ENCODE results near the gene PIGM. TPM values are rescaled to one million over a fixed set of nuclear protein-coding genes. Genes with fewer than 3 reads are reported as not detected.

Gene PIGM
- total RNA-seq, 4 donors from 2014 or later: 3.3 to 6.5 (median 4.8) TPM

DNA sequence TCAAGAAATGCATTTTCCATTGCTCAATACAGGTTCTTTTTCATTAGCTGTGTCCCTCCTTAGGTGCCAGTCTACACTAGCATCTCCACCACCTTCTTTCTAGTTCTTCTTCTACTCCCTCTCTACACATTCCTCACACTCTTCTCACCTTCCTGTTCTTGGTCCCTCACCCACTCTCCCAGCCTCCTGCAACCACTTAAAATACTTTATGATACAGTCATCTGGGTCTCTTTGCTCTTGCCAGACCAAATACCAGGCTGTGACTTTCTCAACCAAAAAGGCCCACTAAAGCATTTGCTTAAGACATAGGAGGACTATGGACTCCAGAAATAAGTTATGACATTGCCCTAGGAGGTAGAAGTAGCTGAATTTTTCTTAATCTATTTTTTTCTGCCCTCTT lies 35.1 kb downstream of the PIGM start:
- no peak for DNase-seq (ENCODE audit: low spot score in 2 of 2)
- Histone ChIP-seq H3K4me3 (no peak overlapping the region), H3K27me3 (no peaks in the 10 kb centered on the region), H3K4me1 (peaks cover 2% of the 10 kb centered on the region), H3K27ac (no peak overlapping the region), H3K36me3 (no peaks in the 10 kb centered on the region), H3K9me3 (no peaks in the 10 kb centered on the region)
- TF ChIP-seq, protein P1, sequence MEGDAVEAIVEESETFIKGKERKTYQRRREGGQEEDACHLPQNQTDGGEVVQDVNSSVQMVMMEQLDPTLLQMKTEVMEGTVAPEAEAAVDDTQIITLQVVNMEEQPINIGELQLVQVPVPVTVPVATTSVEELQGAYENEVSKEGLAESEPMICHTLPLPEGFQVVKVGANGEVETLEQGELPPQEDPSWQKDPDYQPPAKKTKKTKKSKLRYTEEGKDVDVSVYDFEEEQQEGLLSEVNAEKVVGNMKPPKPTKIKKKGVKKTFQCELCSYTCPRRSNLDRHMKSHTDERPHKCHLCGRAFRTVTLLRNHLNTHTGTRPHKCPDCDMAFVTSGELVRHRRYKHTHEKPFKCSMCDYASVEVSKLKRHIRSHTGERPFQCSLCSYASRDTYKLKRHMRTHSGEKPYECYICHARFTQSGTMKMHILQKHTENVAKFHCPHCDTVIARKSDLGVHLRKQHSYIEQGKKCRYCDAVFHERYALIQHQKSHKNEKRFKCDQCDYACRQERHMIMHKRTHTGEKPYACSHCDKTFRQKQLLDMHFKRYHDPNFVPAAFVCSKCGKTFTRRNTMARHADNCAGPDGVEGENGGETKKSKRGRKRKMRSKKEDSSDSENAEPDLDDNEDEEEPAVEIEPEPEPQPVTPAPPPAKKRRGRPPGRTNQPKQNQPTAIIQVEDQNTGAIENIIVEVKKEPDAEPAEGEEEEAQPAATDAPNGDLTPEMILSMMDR (IDR thresholded peaks at IDR 0.05): no peak
- TF ChIP-seq EP300 (IDR thresholded peaks at IDR 0.05) (no peak), POLR2A (IDR thresholded peaks at IDR 0.05) (no peak), POLR2AphosphoS5 (IDR thresholded peaks at IDR 0.05) (no peak)

- Histone ChIP-seq H3K27ac (no peak overlapping the region), H3K27me3 (no peaks in the 10 kb centered on the region), H3K4me3 (no peak overlapping the region), H3K9me3 (no peaks in the 10 kb centered on the region), H3K4me1 (peaks cover 3% of the 10 kb centered on the region), H3K36me3 (no peaks in the 10 kb centered on the region)
- TF ChIP-seq POLR2A (IDR thresholded peaks at IDR 0.05) (no peak), EP300 (IDR thresholded peaks at IDR 0.05) (no peak), POLR2AphosphoS5 (IDR thresholded peaks at IDR 0.05) (no peak)
- TF ChIP-seq, protein P1 (IDR thresholded peaks at IDR 0.05): no peak
- WGBS: 93% methylated on average over 2 of the region's 2 CpGs
- DNase-seq (ENCODE audit: low spot score in 2 of 2): no peak
Observed at GRCh38 chr1:159994896-159995295, 36.9 kb downstream of the PIGM start.

GRCh38 chr1:159993911-159994310 lies 37.9 kb downstream of the PIGM start:
- no peak for DNase-seq (ENCODE audit: low spot score in 2 of 2)
- 79% methylated on average over 2 of the region's 2 CpGs for WGBS
- Histone ChIP-seq H3K9me3 (no peaks in the 10 kb centered on the region), H3K36me3 (no peaks in the 10 kb centered on the region), H3K4me3 (no peak overlapping the region), H3K27me3 (no peaks in the 10 kb centered on the region), H3K4me1 (peaks cover 3% of the 10 kb centered on the region), H3K27ac (no peak overlapping the region)
- TF ChIP-seq, protein P1 (IDR thresholded peaks at IDR 0.05): no peak
- TF ChIP-seq POLR2A (IDR thresholded peaks at IDR 0.05) (no peak), EP300 (IDR thresholded peaks at IDR 0.05) (no peak), POLR2AphosphoS5 (IDR thresholded peaks at IDR 0.05) (no peak)

DNA sequence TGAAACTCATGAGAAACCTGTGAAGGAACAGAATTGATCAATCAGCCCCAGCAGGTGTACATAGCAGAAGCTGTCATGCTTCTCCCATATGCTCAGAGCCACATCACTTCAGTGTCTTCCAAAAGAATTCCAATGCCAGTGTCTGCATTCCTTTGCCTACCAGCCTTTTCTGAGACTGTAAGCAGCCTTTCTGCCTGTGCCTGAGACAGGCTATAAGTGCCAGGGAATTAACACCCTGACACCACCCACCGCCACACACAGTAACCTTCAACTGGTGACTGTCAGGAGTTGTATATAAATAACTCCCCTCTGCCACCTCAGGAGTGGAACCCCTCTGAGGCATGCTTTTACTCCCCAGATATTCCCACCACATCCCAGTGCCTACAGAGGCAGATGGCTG lies 39.6 kb downstream of the PIGM start:
- WGBS: 43% methylated on average over 1 of the region's 1 CpG
- Histone ChIP-seq H3K27me3 (no peaks in the 10 kb centered on the region), H3K36me3 (no peaks in the 10 kb centered on the region), H3K27ac (no peak overlapping the region), H3K4me1 (peaks cover 3% of the 10 kb centered on the region), H3K4me3 (no peak overlapping the region), H3K9me3 (no peaks in the 10 kb centered on the region)
- DNase-seq (ENCODE audit: low spot score in 2 of 2): no peak
- TF ChIP-seq, protein P1 (IDR thresholded peaks at IDR 0.05): no peak
- TF ChIP-seq POLR2AphosphoS5 (IDR thresholded peaks at IDR 0.05) (no peak), EP300 (IDR thresholded peaks at IDR 0.05) (no peak), POLR2A (IDR thresholded peaks at IDR 0.05) (no peak)

DNA sequence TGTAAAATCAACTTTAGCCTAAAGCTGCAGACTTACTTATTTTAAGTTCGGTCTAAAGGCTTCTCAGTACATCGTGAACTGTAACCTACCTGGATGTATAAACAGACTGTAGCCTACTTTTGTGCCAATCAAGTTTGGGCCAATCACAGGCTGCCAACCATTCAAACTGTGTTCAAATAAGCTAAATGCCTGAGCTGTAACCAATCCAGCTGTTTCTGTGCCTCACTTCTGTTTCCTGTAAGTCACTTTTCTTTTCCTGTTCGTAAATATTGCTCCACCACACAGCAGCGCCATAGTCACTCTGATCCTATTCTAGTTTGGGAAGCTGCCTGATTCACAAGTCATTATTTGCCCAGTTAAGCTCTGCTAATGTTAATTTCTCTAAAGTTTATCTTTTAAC lies 40.3 kb downstream of the PIGM start:
- H3K36me3 ChIP-seq: no peaks in the 10 kb centered on the region
- H3K27ac ChIP-seq: no peak overlapping the region
- 51% methylated on average over 4 of the region's 4 CpGs for WGBS
- DNase-seq (ENCODE audit: low spot score in 2 of 2): no peak
- H3K27me3 ChIP-seq: no peaks in the 10 kb centered on the region
- H3K9me3 ChIP-seq: no peaks in the 10 kb centered on the region
- H3K4me1 ChIP-seq: peaks cover 3% of the 10 kb centered on the region
- TF ChIP-seq POLR2A (IDR thresholded peaks at IDR 0.05) (no peak), POLR2AphosphoS5 (IDR thresholded peaks at IDR 0.05) (no peak), EP300 (IDR thresholded peaks at IDR 0.05) (no peak)
- TF ChIP-seq, protein P1 (IDR thresholded peaks at IDR 0.05): no peak
- H3K4me3 ChIP-seq: no peak overlapping the region
